HFFc6 (cell line): Measurements from ENCODE around the gene DNAJC30. TPM values are rescaled to one million over a fixed set of nuclear protein-coding genes. Genes with fewer than 3 reads are reported as not detected.
A peak's percentile ranks its signal among the peaks of the same experiment; 100 is the strongest.
"Not testable (repeated sequence)": the region's sequence is repeated elsewhere in the genome, so short reads cannot be mapped to it uniquely, and the experiment has no call there.

Source experiments
- DNase-seq: peaks from one replicate; pipeline ENCODE4 v3.0.0-alpha.2; 2018
- H3K27ac Mint-ChIP-seq: 2 replicates; pipeline ENCODE4 v1.8.0; 2020; ENCODE audit warnings: mild to moderate bottlenecking, mixed read lengths
- H3K27me3 Mint-ChIP-seq: 2 replicates; pipeline ENCODE4 v1.8.0; 2021; ENCODE audit warnings: mild to moderate bottlenecking, moderate library complexity, mixed read lengths; ENCODE audit not compliant: insufficient read depth
- H3K36me3 Mint-ChIP-seq: 2 replicates; pipeline ENCODE4 v1.8.0; 2021; ENCODE audit warnings: low read depth, mixed read lengths
- H3K4me1 Mint-ChIP-seq: 2 replicates; pipeline ENCODE4 v1.8.0; 2020; ENCODE audit warnings: low read depth, mixed read lengths
- H3K4me3 Mint-ChIP-seq: 2 replicates; pipeline ENCODE4 v1.8.0; 2020; ENCODE audit warnings: mild to moderate bottlenecking, moderate library complexity, mixed read lengths
- H3K9me3 Mint-ChIP-seq: 2 replicates; pipeline ENCODE4 v1.8.0; 2020; ENCODE audit warnings: mild to moderate bottlenecking, mixed read lengths
- total RNA-seq, 6 experiments: library from RNA; stranded (reverse); fragmentation: NEBNext Ultra II Directional; extraction: Animal tissue kit (Norgen Biotek cat#: 25700); gene quantifications; 2 replicates in 1 of 6; 3 replicates in 5 of 6; pipeline ENCODE4 v1.2.3, GENCODE V29; 2021
- TF ChIP-seq, protein P1 (sequence below): fragments of 200-600 bp; sonication (generic); IDR thresholded peaks from 2 replicates; pipeline ENCODE4 v1.5.0; 2021; ENCODE audit warnings: antibody characterized with exemption, mild to moderate bottlenecking

Gene DNAJC30
- total RNA-seq, 6 experiments from 2014 or later, result 17.8 to 20.6 (median 18.6) TPM

DNA sequence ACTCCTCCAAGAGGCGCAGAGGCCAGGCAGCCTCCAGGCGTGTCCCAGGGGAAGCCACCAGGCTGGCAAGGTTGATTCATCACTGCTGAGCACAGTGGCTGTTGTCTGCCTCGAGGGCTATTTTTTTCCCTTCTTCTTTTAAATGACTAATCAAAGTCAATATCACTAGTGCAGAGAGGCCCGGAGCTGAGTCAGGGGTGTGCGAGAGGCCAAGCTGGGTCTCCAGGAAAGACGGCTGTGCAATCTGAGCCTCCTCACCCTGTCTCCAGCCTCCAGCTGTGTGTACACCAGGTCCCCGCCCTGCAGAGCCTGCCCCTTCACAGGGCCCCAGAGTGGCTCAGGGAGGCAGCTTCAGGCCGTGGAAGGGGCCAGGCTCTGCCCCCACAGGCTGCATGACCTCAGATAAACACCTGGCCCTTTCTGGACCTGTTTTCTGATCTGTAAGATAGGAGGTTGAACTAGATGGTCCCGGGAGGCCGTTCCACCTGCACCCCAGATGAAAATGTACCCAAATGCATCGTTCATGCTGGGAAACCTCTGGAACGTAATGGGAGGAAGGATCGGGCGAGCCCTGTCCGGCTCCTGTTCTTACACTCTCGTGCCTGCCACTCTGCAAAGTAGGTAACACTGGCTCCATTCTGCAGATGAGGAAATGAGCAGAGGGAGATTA is 32.5 kb upstream of the DNAJC30 start:
- peak overlapping the region; percentile 79 for H3K27ac Mint-ChIP-seq
- peaks cover 7% of the 10 kb centered on the region for H3K36me3 Mint-ChIP-seq
- H3K4me3 Mint-ChIP-seq, result peak overlapping the region; percentile 60

DNA sequence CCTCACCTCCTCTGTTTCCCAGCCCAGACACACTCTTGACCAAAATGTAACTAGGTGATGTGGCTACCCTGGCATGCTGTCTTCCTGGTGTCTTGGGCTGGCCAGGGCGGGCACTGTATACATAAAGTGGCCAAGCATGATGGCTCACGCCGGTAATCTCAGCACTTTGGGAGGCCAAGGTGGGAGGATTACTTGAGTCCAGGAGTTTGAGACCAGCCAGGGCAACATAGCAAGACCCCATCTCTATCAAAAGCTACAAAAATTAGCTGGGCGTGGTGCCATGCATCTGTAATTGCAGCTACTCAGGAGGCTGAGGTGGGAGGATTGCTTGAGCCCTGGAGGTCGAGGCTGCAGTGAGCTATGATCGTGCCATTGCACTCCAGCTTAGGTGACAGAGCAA is 30.1 kb upstream of the DNAJC30 start:
- not testable (repeated sequence) for H3K9me3 Mint-ChIP-seq, DNase-seq
- peak overlapping the region; percentile 42; the same call in 1 of the 2 replicates for H3K27ac Mint-ChIP-seq

More for the DNA sequence above, 32.5 kb upstream of the DNAJC30 start:
- Mint-ChIP-seq H3K27me3 (peaks cover 2% of the 10 kb centered on the region), H3K9me3 (no peaks in the 10 kb centered on the region), H3K4me1 (peaks cover 50% of the 10 kb centered on the region)
- DNase-seq, result peak; percentile 98
- TF ChIP-seq, protein P1, sequence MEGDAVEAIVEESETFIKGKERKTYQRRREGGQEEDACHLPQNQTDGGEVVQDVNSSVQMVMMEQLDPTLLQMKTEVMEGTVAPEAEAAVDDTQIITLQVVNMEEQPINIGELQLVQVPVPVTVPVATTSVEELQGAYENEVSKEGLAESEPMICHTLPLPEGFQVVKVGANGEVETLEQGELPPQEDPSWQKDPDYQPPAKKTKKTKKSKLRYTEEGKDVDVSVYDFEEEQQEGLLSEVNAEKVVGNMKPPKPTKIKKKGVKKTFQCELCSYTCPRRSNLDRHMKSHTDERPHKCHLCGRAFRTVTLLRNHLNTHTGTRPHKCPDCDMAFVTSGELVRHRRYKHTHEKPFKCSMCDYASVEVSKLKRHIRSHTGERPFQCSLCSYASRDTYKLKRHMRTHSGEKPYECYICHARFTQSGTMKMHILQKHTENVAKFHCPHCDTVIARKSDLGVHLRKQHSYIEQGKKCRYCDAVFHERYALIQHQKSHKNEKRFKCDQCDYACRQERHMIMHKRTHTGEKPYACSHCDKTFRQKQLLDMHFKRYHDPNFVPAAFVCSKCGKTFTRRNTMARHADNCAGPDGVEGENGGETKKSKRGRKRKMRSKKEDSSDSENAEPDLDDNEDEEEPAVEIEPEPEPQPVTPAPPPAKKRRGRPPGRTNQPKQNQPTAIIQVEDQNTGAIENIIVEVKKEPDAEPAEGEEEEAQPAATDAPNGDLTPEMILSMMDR, result no peak

GRCh38 chr7:73712773-73713172 is 29.5 kb upstream of the DNAJC30 start:
- Mint-ChIP-seq H3K36me3 (peaks cover 7% of the 10 kb centered on the region), H3K27ac (peak overlapping the region; percentile 42; the same call in 1 of the 2 replicates), H3K27me3 (peaks cover 2% of the 10 kb centered on the region), H3K9me3 (no peaks in the 10 kb centered on the region), H3K4me3 (no peak overlapping the region), H3K4me1 (peaks cover 36% of the 10 kb centered on the region)
- DNase-seq, result no peak
- TF ChIP-seq, protein P1, result no peak

More for the DNA sequence above, 30.1 kb upstream of the DNAJC30 start:
- not testable (repeated sequence) for H3K36me3 Mint-ChIP-seq, H3K4me3 Mint-ChIP-seq, H3K27me3 Mint-ChIP-seq
- H3K4me1 Mint-ChIP-seq, result peaks cover 42% of the 10 kb centered on the region

DNA sequence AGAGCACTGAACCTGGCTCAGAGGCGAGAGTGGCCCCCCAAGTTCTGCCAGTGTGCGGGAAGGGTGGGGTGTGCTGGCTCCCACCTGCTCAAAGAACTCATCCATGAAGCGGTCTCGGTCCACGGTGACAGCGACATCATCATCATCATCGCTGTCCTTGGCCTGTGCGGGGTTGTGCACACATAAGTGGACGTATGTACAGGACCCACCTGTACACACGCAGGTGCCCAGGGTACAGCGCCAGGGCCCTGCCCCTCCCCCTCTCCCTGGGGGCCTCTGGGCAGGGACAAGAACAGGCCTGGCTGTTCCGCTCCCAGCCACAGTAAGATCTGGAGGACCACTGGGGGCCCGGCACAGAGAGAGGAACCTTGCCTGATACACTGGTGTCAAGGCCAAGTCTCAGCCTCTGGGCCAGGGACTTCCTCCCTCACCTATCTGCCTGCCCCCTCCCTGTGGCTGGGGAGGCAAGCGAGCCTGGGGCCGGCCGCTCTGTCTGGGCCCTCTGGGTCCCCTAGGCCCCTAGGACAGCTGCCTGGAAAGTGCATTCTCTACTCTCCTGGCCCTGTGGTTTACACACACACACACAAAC is 25.8 kb upstream of the DNAJC30 start:
- no peaks in the 10 kb centered on the region for H3K9me3 Mint-ChIP-seq
- TF ChIP-seq, protein P1, result no peak
- peaks cover 2% of the 10 kb centered on the region for H3K27me3 Mint-ChIP-seq
- peaks cover 7% of the 10 kb centered on the region for H3K36me3 Mint-ChIP-seq
- H3K4me3 Mint-ChIP-seq, result no peak overlapping the region
- DNase-seq, result no peak
- peaks cover 34% of the 10 kb centered on the region for H3K4me1 Mint-ChIP-seq
- H3K27ac Mint-ChIP-seq, result no peak overlapping the region

DNA sequence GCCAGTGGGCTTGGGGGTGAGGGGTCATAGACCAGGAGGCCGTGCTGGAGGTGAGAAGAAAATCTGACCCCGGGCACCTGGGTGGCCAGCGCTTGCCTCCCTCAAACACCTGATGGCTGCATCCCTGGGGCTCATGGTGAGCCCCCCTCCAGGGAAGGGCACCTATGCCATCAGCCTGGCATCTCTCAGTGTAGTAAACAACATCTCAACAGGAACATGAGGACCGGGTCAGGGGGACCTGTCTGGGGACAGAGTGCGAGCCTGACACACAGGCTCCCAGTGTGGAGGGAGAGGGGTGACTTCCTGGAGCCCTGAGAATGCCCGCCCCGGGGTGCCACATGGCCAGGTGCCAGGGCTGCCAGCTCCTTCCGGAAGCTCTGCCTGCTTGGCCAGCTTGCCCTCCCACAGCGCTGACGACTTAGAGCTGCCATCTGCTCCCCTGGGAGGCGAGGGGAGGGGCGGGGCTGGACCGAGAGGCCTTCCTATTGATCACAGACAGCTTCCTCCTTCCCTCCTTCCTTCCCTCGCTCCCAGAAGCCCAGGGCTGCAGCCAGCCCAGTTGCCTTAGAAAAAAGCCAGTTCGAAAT is 23.9 kb upstream of the DNAJC30 start:
- Mint-ChIP-seq H3K27me3 (peaks cover 2% of the 10 kb centered on the region), H3K9me3 (no peaks in the 10 kb centered on the region), H3K27ac (peak overlapping the region; percentile 56), H3K4me1 (peaks cover 23% of the 10 kb centered on the region), H3K4me3 (no peak overlapping the region), H3K36me3 (peaks cover 9% of the 10 kb centered on the region)
- TF ChIP-seq, protein P1, result no peak
- DNase-seq, result no peak
